Astrocyte (in vitro differentiated cells and primary cell): Measurements from ENCODE around the gene HIPK2.

Experiments
- EZH2 ChIP-seq: IDR thresholded peaks from 2 replicates; pipeline ENCODE4 v1.6.1; 2012; ENCODE audit warnings: mild to moderate bottlenecking, low read length, inconsistent platforms; ENCODE audit not compliant: insufficient read depth
- TF ChIP-seq, protein P1 (sequence below): IDR thresholded peaks from 2 replicates; pipeline ENCODE4 v1.5.1; 2011; ENCODE audit warnings: low read depth, mild to moderate bottlenecking, inconsistent platforms, low read length, moderate library complexity; ENCODE audit not compliant: insufficient read depth

DNA sequence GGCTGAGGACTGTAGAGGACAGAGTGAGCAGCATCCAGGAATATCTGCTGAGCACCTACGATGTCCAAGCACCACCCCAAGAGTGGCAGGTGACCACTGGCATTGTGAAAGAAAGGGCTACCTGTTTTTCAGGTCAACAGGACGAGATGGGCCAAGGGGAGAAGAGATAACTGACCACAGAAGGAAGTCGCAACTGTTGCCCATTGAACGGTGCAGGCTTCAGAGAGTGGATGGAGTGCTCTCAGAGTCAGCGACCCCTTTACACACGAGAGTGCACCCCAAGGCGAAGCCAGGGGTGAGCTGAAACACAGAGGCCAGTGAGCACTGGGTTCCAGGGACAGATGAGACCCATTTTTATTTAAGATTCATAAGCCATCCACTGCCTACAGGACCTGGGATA lies 42.3 kb downstream of the HIPK2 start:
- TF ChIP-seq, protein P1, sequence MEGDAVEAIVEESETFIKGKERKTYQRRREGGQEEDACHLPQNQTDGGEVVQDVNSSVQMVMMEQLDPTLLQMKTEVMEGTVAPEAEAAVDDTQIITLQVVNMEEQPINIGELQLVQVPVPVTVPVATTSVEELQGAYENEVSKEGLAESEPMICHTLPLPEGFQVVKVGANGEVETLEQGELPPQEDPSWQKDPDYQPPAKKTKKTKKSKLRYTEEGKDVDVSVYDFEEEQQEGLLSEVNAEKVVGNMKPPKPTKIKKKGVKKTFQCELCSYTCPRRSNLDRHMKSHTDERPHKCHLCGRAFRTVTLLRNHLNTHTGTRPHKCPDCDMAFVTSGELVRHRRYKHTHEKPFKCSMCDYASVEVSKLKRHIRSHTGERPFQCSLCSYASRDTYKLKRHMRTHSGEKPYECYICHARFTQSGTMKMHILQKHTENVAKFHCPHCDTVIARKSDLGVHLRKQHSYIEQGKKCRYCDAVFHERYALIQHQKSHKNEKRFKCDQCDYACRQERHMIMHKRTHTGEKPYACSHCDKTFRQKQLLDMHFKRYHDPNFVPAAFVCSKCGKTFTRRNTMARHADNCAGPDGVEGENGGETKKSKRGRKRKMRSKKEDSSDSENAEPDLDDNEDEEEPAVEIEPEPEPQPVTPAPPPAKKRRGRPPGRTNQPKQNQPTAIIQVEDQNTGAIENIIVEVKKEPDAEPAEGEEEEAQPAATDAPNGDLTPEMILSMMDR, result no peak
- no peak for TF ChIP-seq EZH2
